PC-9 (cell line): Measurements from ENCODE around the gene MAN1B1.

Source experiments
- EZH2 ChIP-seq: fragments of 200-600 bp; sonication (generic); IDR thresholded peaks from 2 replicates; pipeline ENCODE4 v1.8.0; 2017; ENCODE audit warnings: antibody characterized with exemption, low read depth
- TF ChIP-seq, protein P1 (sequence below): fragments of 200-600 bp; sonication (generic); conservative IDR thresholded peaks from 2 replicates; pipeline ENCODE4 v1.6.1; 2017; ENCODE audit warnings: mixed run types, antibody characterized with exemption, mild to moderate bottlenecking, moderate library complexity

DNA sequence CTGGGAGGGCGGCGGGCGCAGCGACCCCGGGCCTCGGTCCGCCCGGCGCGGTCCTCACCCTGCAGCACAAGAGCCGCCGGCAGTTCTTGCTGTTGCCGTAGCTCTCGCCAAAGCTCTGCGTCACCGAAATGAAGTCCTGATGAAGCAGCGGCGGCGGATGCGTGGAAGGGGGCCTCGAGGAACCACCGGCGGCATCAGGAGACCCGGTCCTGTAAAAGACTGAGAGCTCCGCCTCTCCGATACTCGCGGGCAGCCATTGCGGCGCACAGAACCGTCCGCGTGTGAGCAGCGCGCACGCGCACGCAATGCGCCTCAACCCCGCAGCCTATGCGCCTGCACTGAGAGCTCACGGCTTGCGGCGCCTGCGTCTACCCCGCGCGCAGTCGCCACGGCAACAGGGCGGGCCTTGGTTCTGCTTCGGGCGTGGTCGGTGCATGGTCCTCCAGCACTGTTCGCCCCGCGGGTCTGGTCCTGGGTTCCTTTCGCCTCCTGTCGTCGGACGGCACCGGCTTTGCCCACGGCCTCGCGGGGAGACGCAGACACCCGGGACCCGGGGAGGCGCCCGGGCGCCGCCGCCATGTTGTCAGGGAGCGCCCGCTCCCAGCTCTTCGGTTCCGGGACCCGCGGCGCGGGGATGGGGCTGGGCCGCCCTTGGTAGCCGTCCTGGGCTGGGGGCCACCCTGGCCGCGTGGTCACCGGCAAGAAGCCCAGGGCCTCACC is 42.8 kb downstream of the MAN1B1 start:
- TF ChIP-seq, protein P1, sequence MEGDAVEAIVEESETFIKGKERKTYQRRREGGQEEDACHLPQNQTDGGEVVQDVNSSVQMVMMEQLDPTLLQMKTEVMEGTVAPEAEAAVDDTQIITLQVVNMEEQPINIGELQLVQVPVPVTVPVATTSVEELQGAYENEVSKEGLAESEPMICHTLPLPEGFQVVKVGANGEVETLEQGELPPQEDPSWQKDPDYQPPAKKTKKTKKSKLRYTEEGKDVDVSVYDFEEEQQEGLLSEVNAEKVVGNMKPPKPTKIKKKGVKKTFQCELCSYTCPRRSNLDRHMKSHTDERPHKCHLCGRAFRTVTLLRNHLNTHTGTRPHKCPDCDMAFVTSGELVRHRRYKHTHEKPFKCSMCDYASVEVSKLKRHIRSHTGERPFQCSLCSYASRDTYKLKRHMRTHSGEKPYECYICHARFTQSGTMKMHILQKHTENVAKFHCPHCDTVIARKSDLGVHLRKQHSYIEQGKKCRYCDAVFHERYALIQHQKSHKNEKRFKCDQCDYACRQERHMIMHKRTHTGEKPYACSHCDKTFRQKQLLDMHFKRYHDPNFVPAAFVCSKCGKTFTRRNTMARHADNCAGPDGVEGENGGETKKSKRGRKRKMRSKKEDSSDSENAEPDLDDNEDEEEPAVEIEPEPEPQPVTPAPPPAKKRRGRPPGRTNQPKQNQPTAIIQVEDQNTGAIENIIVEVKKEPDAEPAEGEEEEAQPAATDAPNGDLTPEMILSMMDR = no peak
- no peak for TF ChIP-seq EZH2
